HEK293 (cell line): Measurements from ENCODE around the gene NPC1.

Source experiments
- CTCF ChIA-PET: fragments of 350-600 bp; formaldehyde crosslinking; extraction: SDS; loops from one replicate; lab custom pipeline; 2021; ENCODE audit warnings: antibody characterized with exemption; lab: Yijun Ruan, JAX
- POLR2A ChIA-PET: fragments of 300-600 bp; formaldehyde crosslinking; extraction: SDS; loops from one replicate; lab custom pipeline; 2020; ENCODE audit warnings: antibody characterized with exemption, inconsistent platforms; lab: Yijun Ruan, JAX
- H3K27ac ChIP-seq: fragments of 200-500 bp; sonication (Bioruptor generic); 2 replicates; pipeline ENCODE4 v1.5.1; 2014; ENCODE audit warnings: low read depth, low read length, control low read depth, inconsistent platforms; ENCODE audit errors: extremely low read depth
- H3K36me3 ChIP-seq, 2 experiments: fragments of 200-500 bp in 1 of 2; sonication (Bioruptor generic) in 1 of 2; 1 replicate in 1 of 2; 2 replicates in 1 of 2; pipeline ENCODE4 v1.5.1; 2014 to 2017; ENCODE audit warnings: inconsistent platforms in 2 of 2, low read length in 2 of 2; ENCODE audit not compliant: control insufficient read depth in 2 of 2, insufficient read depth in 1 of 2
- H3K4me1 ChIP-seq: fragments of 200-500 bp; sonication (Bioruptor generic); 2 replicates; pipeline ENCODE4 v1.5.1; 2014; ENCODE audit warnings: mild to moderate bottlenecking, low read length, inconsistent platforms; ENCODE audit not compliant: control insufficient read depth, insufficient read depth
- H3K4me3 ChIP-seq: 2 replicates; pipeline ENCODE4 v1.5.1; 2011; ENCODE audit warnings: low read depth, mild to moderate bottlenecking, control low read depth, low read length, moderate library complexity
- H3K9me3 ChIP-seq: fragments of 200-500 bp; sonication (Bioruptor generic); 2 replicates; pipeline ENCODE4 v1.5.1; 2014; ENCODE audit warnings: low read depth, low read length, inconsistent platforms; ENCODE audit not compliant: control insufficient read depth, insufficient read depth
- EGR2 ChIP-seq: fragments of 450-650 bp; formaldehyde crosslinking; IDR thresholded peaks from 2 replicates; pipeline ENCODE4 v1.5.1; 2016; ENCODE audit warnings: low read depth, missing biosample characterization, missing genetic modification characterization
- HIC1 ChIP-seq: fragments of 450-650 bp; formaldehyde crosslinking; IDR thresholded peaks from 2 replicates; pipeline ENCODE4 v1.5.1; 2016; ENCODE audit warnings: missing biosample characterization, missing genetic modification characterization
- PRDM10 ChIP-seq: fragments of 450-650 bp; formaldehyde crosslinking; IDR thresholded peaks from 2 replicates; pipeline ENCODE4 v1.5.1; 2016; ENCODE audit warnings: missing biosample characterization, missing genetic modification characterization
- PRDM4 ChIP-seq: fragments of 450-650 bp; formaldehyde crosslinking; IDR thresholded peaks from 2 replicates; pipeline ENCODE4 v1.5.1; 2017; ENCODE audit warnings: missing biosample characterization, missing genetic modification characterization
- PRDM6 ChIP-seq: fragments of 450-650 bp; formaldehyde crosslinking; IDR thresholded peaks from 2 replicates; pipeline ENCODE4 v1.5.1; 2017; ENCODE audit warnings: missing biosample characterization, missing genetic modification characterization
- SP7 ChIP-seq: fragments of 450-650 bp; formaldehyde crosslinking; IDR thresholded peaks from 2 replicates; pipeline ENCODE4 v1.5.1; 2016; ENCODE audit warnings: missing biosample characterization, missing genetic modification characterization
- WT1 ChIP-seq: fragments of 450-650 bp; formaldehyde crosslinking; IDR thresholded peaks from 2 replicates; pipeline ENCODE4 v1.5.1; 2016; ENCODE audit warnings: missing biosample characterization, missing genetic modification characterization
- ZEB2 ChIP-seq: fragments of 450-650 bp; formaldehyde crosslinking; IDR thresholded peaks from 2 replicates; pipeline ENCODE4 v1.5.1; 2016; ENCODE audit warnings: missing biosample characterization, missing genetic modification characterization
- ZFHX2 ChIP-seq: fragments of 450-650 bp; formaldehyde crosslinking; conservative IDR thresholded peaks from 2 replicates; pipeline ENCODE4 v1.5.1; 2016; ENCODE audit warnings: missing biosample characterization, missing genetic modification characterization
- ZNF280C ChIP-seq: fragments of 450-650 bp; formaldehyde crosslinking; IDR thresholded peaks from 2 replicates; pipeline ENCODE4 v1.5.1; 2016; ENCODE audit warnings: missing biosample characterization, missing genetic modification characterization
- ZNF350 ChIP-seq: fragments of 450-650 bp; formaldehyde crosslinking; IDR thresholded peaks from 2 replicates; pipeline ENCODE4 v1.5.0; 2017; ENCODE audit warnings: missing biosample characterization, mild to moderate bottlenecking, missing genetic modification characterization
- ZNF366 ChIP-seq: fragments of 450-650 bp; formaldehyde crosslinking; conservative IDR thresholded peaks from 2 replicates; pipeline ENCODE4 v1.5.1; 2016; ENCODE audit warnings: missing biosample characterization, missing genetic modification characterization
- ZNF571 ChIP-seq: fragments of 450-650 bp; formaldehyde crosslinking; IDR thresholded peaks from 2 replicates; pipeline ENCODE4 v1.5.0; 2017; ENCODE audit warnings: missing biosample characterization, missing genetic modification characterization
- ZNF629 ChIP-seq: fragments of 450-650 bp; formaldehyde crosslinking; IDR thresholded peaks from 2 replicates; pipeline ENCODE4 v1.5.1; 2017; ENCODE audit warnings: missing biosample characterization, missing genetic modification characterization
- ZNF660 ChIP-seq: fragments of 450-650 bp; IDR thresholded peaks from 2 replicates; pipeline ENCODE4 v1.5.1; 2018; ENCODE audit warnings: missing biosample characterization, mild to moderate bottlenecking, missing genetic modification characterization
- ZNF664 ChIP-seq: fragments of 450-650 bp; formaldehyde crosslinking; IDR thresholded peaks from 2 replicates; pipeline ENCODE4 v1.5.1; 2016; ENCODE audit warnings: missing biosample characterization, missing genetic modification characterization

NPC1 gene

GRCh38 chr18:23580677-23581367 lies 5.5 kb downstream of the NPC1 start:
- TF ChIP-seq SP7 (tag by site-specific recombination) = no peak
- TF ChIP-seq PRDM6 (tag by site-specific recombination) = peak; percentile 51
- 0 out of 2 replicates have a peak, but pooled peaks have one; percentile 21 for TF ChIP-seq HIC1 (tag by site-specific recombination)
- no peak for TF ChIP-seq ZNF280C (tag by site-specific recombination)
- TF ChIP-seq, all 188 proteins: peak for 2
- CTCF ChIA-PET = interaction anchor here (1.3 to 3.7 kb wide), 3 partner anchors 65 to 450 kb away, joined by 4 to 21 read pairs (median 9); no protein-coding TSS in a partner anchor
- Histone ChIP-seq H3K9me3 (no peaks in the 10 kb centered on the region), H3K4me3 (no peak overlapping the region), H3K4me1 (peaks cover 19% of the 10 kb centered on the region), H3K36me3 (peaks cover 0 to 12% of the 10 kb centered on the region in 2 experiments; a peak in 2 of 3 replicates), H3K27ac (no peak overlapping the region)
- POLR2A ChIA-PET = interaction anchor here (0.8 kb wide), 1 partner anchor 78 kb away, joined by 3 read pairs; the partner anchor contains the start of gene RMC1

GRCh38 chr18:23578891-23579653 lies 7.2 kb downstream of the NPC1 start:
- Histone ChIP-seq H3K36me3 (peaks cover 0 to 17% of the 10 kb centered on the region in 2 experiments; a peak in 2 of 3 replicates), H3K27ac (no peak overlapping the region), H3K4me3 (no peak overlapping the region), H3K4me1 (peaks cover 22% of the 10 kb centered on the region), H3K9me3 (no peaks in the 10 kb centered on the region)
- ChIA-PET CTCF (interaction anchor here (0.6 to 3.7 kb wide), 4 partner anchors 63 to 448 kb away, joined by 3 to 21 read pairs (median 4); no protein-coding TSS in a partner anchor), POLR2A (interaction anchor here (0.6 kb wide), 2 partner anchors 87 to 148 kb away, joined by 6 to 9 read pairs; no protein-coding TSS in a partner anchor)
- TF ChIP-seq EGR2 (tag by site-specific recombination) = peak; percentile 85
- TF ChIP-seq ZNF366 = peak; percentile 53
- TF ChIP-seq ZNF350 = 0 out of 2 replicates have a peak, but pooled peaks have one; percentile 18
- peak; percentile 94 for TF ChIP-seq ZNF664
- peak; percentile 34; the same call in 1 of the 2 replicates for TF ChIP-seq ZEB2 (tag by site-specific recombination)
- TF ChIP-seq ZNF629 (tag by site-specific recombination) = no peak
- TF ChIP-seq ZNF660 (tag by site-specific recombination) = no peak
- TF ChIP-seq PRDM10 (tag by site-specific recombination) = peak; percentile 62; the same call in 1 of the 2 replicates
- peak; percentile 69 for TF ChIP-seq ZFHX2 (tag by site-specific recombination)
- no peak for TF ChIP-seq ZNF571 (tag by site-specific recombination)
- TF ChIP-seq PRDM4 = peak; percentile 17; the same call in 1 of the 2 replicates
- TF ChIP-seq WT1 (tag by site-specific recombination) = peak; percentile 44; the same call in 1 of the 2 replicates
- peak; percentile 32; the same call in 1 of the 2 replicates for TF ChIP-seq SP7 (tag by site-specific recombination)
